AG04450 (cell line): ENCODE measurements around the gene CRYBA4. TPM values are rescaled to one million over a fixed set of nuclear protein-coding genes. Genes with fewer than 3 reads are reported as not detected.

Experiments
- CTCF ChIA-PET: fragments of 300-600, 350-600 bp; formaldehyde crosslinking; extraction: SDS; loops from one replicate; lab custom pipeline; 2022; ENCODE audit warnings: antibody characterized with exemption, inconsistent platforms; lab: Charles Lee
- POLR2A ChIA-PET: fragments of 350-600 bp; formaldehyde crosslinking; extraction: SDS; loops from one replicate; lab custom pipeline; 2021; ENCODE audit warnings: antibody characterized with exemption, inconsistent platforms; lab: Yijun Ruan, JAX
- DNase-seq: peaks from one replicate; pipeline ENCODE4 v3.0.0-alpha.2; 2011; ENCODE audit warnings: low read depth, low spot score
- H3K27ac ChIP-seq: one replicate; pipeline ENCODE4 v1.5.1; 2012; ENCODE audit warnings: low read depth, low read length, control low read depth
- H3K27me3 ChIP-seq: one replicate; pipeline ENCODE4 v1.6.0; 2012; ENCODE audit warnings: low read length; ENCODE audit not compliant: control insufficient read depth, insufficient read depth
- H3K4me3 ChIP-seq: 2 replicates; pipeline ENCODE4 v1.5.1; 2011; ENCODE audit warnings: mild to moderate bottlenecking, low read depth, low read length, control low read depth
- H3K9me3 ChIP-seq: 2 replicates; pipeline ENCODE4 v1.5.1; 2012; ENCODE audit warnings: low read length; ENCODE audit not compliant: control insufficient read depth, insufficient read depth
- CTCF ChIP-seq: IDR thresholded peaks from 2 replicates; pipeline ENCODE4 v1.5.1; 2011; ENCODE audit warnings: low read depth, low read length, control low read depth, inconsistent platforms
- polyA plus RNA-seq: library from polyadenylated mRNA; depleted of rRNA; stranded (reverse); fragments of >200 nt; gene quantifications from 2 replicates; pipeline ENCODE4 v1.2.3, GENCODE V29; 2011

The CRYBA4 gene
- polyA plus RNA-seq, 1 experiment = not detected

GRCh38 chr22:26636296-26636695 is 14.5 kb downstream of the CRYBA4 start:
- POLR2A ChIA-PET = no interaction called here
- H3K4me3 ChIP-seq = no peak overlapping the region

GRCh38 chr22:26642465-26643417 is 21.0 kb downstream of the CRYBA4 start:
- Histone ChIP-seq H3K9me3 (no peaks in the 10 kb centered on the region), H3K4me3 (no peak overlapping the region), H3K27me3 (peaks cover 14% of the 10 kb centered on the region), H3K27ac (no peak overlapping the region)
- POLR2A ChIA-PET = no interaction called here
- CTCF ChIA-PET = interaction anchor here (0.6 to 0.9 kb wide), 3 partner anchors 37 to 1630 kb away, joined by 3 to 5 read pairs (median 5); no protein-coding TSS in a partner anchor
- no peak for DNase-seq
- TF ChIP-seq CTCF = no peak

More at GRCh38 chr22:26636296-26636695, 14.5 kb downstream of the CRYBA4 start:
- peaks cover 19% of the 10 kb centered on the region for H3K27me3 ChIP-seq
- H3K27ac ChIP-seq = no peak overlapping the region
- no peaks in the 10 kb centered on the region for H3K9me3 ChIP-seq
- no peak for DNase-seq
- no peak for TF ChIP-seq CTCF
- CTCF ChIA-PET = no interaction called here

- Histone ChIP-seq H3K27me3 (peaks cover 13% of the 10 kb centered on the region), H3K4me3 (no peak overlapping the region), H3K27ac (no peak overlapping the region), H3K9me3 (no peaks in the 10 kb centered on the region; the same call in 1 of the 2 replicates)
- no peak for DNase-seq
- ChIA-PET CTCF (interaction anchor here (0.6 to 0.9 kb wide), 4 partner anchors 38 to 1629 kb away, joined by 3 to 6 read pairs (median 4); no protein-coding TSS in a partner anchor), POLR2A (interaction anchor here (0.7 kb wide), 1 partner anchor 108 kb away, joined by 6 read pairs; no protein-coding TSS in a partner anchor)
- TF ChIP-seq CTCF = no peak
Measured at GRCh38 chr22:26643418-26644100, 21.8 kb downstream of the CRYBA4 start.

GRCh38 chr22:26646158-26646557 is 24.4 kb downstream of the CRYBA4 start:
- H3K9me3 ChIP-seq = no peaks in the 10 kb centered on the region; the same call in 1 of the 2 replicates
- H3K4me3 ChIP-seq = no peak overlapping the region
- peaks cover 27% of the 10 kb centered on the region for H3K27me3 ChIP-seq
- CTCF ChIA-PET = interaction anchor here (1.0 kb wide), 1 partner anchor 16 kb away, joined by 3 read pairs; no protein-coding TSS in a partner anchor
- H3K27ac ChIP-seq = no peak overlapping the region
- no peak for DNase-seq
- POLR2A ChIA-PET = no interaction called here
- TF ChIP-seq CTCF = no peak
